Activated CD8-positive, alpha-beta memory T cell treated with anti-CD3 and anti-CD28 coated beads for 48 hours (primary cell): ENCODE measurements around the gene ANKAR.
A peak's percentile ranks its signal among the peaks of the same experiment; 100 is the strongest.
"Not testable (repeated sequence)": the region's sequence is repeated elsewhere in the genome, so short reads cannot be mapped to it uniquely, and the experiment has no call there.

Experiments
- DNase-seq, 3 experiments: peaks; one replicate each; pipeline ENCODE4 v3.0.0-alpha.2; 2020; ENCODE audit warnings: low read depth in 2 of 3, low spot score in 2 of 3

ANKAR gene, protein sequence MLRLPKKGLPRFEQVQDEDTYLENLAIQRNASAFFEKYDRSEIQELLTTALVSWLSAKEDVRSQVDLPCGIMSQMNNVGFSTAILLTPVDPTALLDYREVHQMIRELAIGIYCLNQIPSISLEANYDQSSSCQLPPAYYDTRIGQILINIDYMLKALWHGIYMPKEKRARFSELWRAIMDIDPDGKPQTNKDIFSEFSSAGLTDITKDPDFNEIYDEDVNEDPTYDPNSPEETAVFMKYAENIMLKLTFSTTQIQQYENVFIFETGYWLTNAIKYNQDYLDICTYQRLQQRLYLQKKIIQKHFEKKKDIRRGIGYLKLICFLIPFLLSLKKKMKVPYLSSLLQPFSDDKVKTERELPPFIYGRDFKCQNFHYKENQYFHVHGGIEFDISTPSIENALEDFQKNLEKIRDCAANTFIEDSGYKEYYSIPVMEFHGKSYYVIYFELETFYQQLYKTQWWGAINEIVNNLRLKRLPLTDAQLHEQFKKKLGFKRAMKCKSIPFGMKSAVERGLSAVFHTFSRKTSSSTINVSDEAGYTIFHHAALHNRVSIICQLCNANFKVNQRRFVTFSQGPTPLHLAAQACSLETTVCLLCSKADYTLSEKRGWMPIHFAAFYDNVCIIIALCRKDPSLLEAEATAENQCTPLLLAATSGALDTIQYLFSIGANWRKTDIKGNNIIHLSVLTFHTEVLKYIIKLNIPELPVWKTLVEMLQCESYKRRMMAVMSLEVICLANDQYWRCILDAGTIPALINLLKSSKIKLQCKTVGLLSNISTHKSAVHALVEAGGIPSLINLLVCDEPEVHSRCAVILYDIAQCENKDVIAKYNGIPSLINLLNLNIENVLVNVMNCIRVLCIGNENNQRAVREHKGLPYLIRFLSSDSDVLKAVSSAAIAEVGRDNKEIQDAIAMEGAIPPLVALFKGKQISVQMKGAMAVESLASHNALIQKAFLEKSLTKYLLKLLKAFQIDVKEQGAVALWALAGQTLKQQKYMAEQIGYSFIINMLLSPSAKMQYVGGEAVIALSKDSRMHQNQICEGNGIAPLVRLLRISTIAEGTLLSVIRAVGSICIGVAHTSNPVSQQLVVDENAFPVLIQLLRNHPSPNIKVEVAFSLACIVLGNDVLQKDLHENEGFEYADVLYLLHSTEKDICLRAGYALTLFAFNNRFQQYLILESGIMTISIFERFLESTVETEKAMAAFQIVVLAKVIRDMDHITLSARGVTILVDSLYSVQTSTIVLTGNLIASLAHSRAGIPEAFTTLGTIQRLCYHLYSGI (N-terminal part only)

DNA sequence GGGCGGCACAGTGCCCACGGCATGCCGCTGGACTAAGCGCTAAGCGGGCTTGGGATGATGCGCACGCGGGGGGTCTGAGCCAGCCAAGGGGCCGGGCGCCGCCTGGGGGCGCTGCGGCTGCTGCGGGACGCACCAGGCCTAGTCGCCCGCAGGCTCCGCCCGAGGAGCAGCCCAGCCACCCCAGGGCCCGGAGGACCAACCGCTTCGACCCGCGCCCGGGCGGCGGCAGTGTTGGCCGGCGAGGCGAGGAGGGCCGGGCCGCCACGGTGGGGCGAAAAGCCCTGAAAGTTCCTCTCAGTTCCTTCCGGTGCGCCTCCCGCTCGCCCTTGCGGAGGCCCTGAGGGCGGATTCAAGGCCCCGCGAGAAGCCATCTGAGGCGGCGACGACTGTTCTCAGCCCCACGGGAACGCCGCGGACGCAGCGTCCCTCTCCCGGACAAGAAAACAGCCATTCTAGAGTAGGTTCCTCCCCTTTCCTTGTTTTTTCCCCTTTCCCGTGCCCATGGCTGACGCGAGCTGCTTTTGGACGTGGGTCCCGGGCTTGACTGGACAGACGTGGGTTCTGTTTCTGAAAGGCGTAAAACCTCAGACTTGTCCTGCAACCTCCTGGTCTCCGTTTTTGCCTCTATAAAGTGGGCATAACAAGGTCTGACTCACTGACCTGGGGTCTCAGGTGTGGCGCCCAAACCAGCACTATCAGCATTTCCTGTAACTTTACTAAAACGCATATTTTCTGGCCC lies at the start of gene ANKAR:
ANKAR (plus strand) TSS at position 297 of the 739 bp plus-strand sequence. CDS start 1,821 bp downstream, outside the sequence.
- peak; percentile 65 to 69 (median 69) for DNase-seq

DNA sequence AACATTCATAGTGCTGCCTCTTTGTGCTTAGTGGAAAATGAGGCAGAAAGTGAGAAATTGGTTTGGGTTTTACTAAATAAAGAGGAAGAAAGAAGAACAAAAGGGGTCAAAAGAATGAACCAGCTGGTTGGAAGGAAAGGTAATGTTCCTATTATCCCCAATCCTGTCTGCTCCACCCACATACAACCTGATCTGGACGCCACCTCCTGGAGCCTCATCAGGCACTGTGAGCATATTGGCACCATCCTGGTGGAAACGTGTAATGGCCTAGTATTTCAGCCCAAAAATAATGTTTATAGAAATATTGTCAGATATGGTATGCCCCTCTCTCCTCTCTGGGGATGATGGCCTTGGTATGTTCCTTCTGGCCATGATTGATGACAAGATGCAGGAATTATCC lies 48.8 kb upstream of the ANKAR start:
- no peak for DNase-seq

DNA sequence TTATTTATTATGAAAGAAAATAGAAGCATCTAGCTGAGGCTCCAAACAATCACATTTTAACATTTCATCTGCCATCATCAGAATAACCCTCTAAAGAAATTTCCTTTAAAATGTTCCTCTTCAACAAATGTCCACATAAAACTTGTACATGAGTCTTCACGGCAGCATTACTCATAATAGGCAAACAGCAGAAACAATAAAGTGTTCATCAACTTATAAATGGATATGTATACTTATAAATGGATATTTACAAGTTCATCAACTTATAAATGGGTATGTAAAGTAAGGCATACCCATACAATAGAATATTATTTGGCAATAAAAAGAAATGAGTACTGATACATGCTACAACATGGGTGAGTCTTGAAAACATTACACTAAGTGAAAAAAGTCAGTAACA lies 46.7 kb upstream of the ANKAR start:
- no peak for DNase-seq

DNA sequence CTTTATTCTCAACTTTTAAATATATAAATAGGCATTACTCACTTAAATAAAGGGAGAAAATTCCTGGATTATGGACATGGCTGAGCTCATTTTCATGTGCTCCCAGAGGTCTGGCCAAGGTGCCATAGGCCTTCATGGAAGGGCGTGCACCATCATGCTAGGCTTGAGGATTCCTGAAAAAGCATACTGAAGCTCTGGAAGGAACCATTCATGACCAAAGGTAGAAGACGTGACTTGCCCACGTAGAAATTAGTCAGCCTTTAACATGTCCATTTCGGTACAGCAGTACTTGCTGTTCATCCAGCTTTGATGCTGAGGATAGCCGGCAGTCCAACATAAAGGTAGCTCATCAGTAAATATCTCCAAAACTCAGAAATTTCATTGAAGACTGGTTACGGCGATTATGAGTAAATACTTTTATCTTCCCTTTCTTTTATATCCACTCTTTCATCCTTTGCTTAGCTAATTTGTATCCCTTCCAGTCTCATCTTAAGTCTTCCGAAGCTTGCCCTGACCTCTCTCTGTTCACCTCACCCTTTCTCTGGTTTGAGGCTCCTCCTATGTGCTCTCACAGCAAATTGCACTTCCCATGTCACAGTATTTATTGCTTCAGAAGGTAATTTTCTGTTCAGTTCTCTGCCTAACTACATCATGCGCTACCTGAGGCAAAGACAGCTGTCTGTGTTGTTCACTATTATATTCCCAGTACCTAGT lies 45.5 kb upstream of the ANKAR start:
- DNase-seq: no peak

DNA sequence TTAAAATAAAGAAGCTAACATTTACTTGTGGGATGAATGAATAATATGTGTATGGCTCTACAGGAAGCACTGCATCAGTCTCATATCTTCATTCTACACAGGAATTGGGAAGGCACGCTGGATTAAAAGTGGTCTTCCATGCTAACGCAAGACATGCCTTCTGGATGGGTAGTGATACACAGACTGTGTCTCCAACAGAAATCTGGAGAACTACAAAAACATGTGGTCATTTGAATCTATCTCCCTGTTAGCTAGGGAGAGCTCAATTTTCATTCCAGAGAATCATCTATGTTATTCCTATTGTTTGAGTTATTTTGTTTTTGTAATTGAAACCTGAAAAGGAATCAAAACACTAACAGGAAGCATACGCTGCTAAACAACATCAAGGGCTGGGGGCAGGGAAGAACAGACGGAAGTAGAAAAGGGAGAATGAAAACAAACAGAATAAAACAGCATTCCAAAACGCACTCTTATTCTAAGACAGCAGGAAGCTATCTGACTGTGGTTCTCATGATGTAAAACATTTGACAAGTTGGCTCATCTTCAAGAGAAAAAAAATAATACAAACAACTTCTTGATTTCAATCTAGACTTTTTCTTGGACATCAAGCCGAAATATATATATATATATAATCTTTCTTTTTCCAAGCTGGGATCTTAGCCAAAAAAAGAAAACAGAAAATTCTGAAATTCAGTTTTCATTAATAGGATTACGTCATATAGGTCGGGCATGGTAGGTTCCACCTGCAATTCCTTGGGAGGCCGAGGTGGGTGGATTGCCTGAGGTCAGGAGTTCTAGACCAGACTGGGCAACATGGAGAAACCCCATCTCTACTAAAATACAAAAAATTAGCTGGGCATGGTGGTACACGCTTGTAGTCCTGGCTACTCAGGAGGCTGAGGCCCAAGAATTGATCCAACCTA lies 44.7 kb upstream of the ANKAR start:
- no peak for DNase-seq

DNA sequence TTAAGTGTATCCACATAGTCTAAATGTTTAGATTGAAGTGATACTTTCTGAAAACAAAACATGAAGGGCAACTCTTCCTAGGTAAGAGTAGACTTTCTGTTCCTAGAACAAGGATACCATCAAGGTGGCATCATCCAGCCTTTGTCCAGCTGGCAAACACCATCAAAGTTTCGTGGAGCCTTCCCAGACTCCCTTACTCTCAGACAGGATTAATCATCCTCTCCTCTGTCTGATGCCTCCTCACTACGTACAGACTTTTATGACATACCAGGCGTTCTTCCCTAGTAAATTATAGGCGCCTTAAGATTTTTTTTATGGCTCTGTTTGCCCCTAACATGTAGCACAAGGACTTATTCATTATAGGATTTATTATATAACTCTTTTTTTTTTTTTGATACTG lies 42.6 kb upstream of the ANKAR start:
- no peak for DNase-seq

DNA sequence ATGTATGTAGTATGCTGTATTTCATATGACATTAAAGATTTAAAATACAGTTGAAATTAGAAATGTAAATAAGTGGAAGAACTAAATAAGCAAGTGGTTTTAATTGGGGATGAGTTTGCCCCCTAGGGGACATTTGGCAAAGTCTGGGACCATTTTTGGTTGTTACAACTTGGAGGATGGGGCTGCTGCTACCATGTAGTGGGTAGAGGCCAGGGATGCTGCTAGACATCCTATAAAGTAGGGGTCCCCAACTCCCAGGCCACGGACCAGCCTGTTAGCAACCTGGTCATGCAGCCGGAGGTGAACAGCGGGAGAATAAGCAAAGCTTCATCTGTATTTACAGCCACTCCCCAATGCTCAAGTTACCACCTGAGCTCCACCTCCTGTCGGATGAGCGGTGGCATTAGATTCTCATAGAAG lies 41.1 kb upstream of the ANKAR start:
- no peak for DNase-seq

DNA sequence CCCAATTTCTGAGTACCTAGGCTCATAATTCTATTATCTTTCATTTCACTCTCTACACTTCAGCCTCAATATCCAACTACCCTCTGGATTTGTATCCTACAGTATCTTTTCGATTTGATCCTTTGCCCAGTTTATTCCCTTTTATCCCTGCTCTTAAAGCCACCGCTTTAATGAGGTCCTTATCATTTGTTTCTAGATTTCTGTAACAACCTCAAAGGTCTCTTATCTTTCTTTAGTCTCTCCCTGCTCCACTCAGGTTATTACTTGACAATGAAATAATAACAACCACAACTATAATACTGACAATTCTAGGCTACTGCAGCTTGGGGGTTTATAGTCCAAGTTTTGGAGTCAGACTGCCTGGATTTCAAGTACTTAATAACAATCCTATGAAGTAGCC lies 39.1 kb upstream of the ANKAR start:
- no peak for DNase-seq

DNA sequence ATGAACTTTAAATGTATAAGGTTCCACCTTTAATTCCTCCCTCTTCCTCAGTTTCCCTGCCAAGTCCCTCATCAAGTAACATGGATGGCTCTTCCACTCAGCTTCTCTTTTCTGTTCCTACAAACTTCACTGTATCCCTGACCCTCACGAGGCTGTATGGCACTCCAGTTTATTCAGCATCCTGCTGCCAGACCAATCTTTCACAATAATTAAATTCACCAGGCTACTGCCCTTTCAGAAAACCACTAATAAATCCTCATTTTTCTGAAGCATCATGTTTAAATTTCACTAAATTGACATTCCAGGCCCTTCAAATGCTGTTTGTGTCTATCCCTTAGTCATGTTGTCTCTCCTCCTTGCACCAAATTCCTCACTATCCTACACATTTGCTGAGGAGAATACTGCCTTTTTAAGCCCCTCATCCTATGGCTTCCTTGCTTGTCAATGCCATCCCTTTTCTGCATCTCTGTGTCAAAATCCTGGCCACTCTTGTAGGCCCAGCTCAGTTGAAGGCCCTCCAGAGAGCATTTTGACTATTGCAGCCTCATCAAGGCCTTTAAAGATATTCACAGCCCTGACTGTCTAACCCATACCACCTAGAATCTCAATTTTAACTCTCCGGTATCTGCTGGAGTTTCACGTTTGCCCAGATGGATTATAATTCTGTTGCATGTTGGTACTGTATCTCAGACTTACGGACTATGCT lies 36.0 kb upstream of the ANKAR start:
- no peak for DNase-seq

DNA sequence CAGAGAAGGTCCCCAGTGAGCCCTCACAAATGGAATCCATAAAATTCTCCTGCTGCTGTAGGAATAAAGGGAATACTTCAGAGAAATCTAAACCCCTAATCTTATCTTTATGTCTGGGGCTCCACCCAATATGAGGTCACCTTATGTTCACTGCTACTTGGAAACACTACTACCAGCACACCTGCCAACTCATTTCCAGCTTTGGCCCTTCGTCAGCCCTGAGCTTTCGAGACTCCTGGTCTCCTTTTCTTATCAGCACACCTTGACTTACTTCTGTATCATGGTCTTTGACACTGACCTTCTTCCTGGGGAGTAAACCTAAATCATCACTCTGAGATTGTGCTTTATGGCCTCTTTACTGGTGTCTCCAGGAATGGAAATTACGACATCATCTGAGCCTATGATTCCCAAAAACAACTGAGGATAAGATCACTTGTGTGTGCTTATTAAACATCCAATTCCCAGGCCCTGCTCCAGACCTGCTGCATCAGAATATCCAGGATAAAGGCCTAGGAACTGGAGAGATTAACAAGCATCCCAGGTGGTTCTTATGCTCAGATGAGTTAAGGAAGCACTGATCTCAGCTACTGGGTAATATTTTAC lies 35.4 kb upstream of the ANKAR start:
- no peak for DNase-seq

DNA sequence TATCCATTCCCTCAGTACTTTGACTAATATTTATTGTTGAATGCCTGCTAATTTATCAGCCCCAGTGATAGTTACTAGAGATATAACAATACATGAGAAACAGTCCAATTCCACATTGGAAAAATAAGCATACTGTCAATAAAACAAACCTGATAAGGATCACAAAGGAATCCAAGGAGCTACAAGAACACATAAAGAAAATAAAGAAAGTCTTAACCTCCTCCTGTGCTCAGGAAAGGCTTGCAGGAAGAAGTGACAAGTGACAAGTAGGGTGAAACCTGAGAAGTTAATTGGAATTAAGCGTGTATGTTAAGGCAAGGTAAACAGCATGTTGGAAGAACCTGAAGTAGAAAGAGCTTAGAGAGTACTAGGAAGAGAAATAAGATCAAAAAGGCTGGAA lies 33.5 kb upstream of the ANKAR start:
- no peak for DNase-seq

DNA sequence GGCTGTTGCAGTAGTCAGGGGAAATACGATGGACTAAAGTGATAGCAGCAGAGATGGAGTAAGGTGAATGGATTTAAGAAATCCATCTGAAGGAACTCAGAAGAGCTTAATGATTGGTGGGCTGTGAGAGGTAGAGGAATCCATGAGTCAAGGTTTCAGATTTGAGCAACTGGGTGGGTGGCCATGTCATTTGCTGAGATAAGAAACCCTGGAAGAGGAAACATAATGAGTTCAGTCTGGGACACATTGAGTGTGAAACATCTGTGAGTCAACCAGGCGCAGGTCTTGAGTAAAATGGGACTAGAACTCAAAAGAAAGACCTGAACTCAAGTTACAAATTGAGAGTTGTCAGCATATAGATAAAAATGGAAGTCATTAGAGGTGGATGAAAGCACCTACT lies 32.9 kb upstream of the ANKAR start:
- no peak for DNase-seq

DNA sequence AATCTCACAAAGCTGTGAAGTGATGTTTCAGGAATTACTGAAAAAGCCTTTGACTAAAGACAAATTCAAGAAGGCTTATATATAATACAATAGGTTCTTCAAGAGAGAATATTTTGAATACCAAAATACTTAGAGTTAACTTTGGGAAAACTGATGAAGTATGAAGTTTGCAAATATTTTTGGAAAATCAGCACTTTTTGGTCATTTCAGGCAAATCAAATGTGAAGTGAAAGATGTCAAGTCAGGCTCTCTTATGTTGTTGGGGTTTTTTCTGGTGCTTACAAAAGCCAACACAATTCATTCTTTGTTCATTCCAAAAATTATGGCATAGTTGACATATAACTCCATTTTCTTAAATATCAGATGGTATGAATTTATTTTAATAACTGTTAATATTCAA lies 27.9 kb upstream of the ANKAR start:
- DNase-seq: no peak

DNA sequence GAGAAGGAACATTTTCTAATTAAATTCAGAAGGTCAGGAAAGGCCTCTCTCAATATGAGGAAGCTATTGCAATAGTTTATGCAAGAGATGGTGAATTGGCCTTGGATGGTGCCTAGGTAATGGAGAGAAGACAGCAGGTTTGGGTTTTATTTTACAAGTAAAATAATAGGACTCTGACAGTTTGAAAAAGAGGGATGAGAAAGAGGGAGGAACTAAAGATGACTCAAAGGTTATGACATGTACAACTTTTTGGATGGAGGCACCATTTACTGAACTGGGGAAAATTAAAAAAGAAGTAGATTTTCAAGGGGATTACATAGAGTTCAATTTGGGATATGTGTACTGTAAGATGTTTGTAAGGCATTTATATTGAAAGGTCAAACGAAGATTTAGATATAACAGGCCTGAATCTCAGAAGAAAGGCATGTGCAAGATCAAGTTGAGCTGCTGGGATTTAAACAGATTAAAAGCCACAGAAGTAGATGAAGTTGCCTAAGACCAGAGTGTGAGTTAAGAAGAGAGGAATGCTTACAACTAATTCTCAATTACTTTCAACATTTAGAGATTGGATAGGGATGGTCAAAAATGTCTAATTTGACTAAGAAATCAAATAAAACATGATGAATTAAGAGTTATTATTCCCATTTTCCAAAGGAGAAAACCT lies 25.5 kb upstream of the ANKAR start:
- no peak for DNase-seq

DNA sequence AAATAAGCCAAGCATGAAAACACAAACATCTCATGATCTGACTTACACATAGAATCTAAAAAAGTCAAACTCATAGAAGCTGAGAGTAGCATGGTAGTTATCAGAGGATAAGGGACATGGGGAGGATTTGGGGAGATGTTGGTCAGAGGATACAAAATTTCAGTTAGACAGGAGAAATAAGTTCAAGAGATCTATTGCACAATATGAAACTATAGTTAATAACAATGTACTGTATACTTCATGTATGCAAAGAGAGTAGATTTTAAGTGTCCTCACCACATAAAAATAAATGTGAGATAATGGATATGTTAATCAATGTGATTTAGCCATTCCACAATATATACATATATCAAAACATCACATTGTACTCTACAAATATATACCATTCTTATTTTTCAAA lies 23.2 kb upstream of the ANKAR start:
- DNase-seq: no peak

DNA sequence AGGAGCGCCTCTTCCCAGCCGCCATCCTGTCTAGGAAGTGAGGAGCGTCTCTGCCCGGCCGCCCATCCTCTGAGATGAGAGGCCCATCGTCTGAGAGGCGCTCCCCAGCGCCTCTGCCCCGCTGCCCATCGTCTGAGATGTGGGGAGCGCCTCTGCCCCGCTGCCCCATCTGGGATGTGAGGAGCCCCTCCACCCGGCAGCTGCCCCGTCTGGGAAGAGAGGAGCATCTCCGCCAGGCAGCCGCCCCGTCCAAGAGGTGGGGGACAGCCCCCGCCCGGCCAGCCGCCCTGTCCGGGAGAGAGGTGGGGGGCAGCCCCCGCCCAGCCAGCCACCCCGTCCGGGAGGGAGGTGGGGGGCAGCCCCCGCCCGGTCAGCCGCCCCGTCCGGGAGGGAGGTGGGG lies 21.0 kb upstream of the ANKAR start:
- not testable (repeated sequence) for DNase-seq

DNA sequence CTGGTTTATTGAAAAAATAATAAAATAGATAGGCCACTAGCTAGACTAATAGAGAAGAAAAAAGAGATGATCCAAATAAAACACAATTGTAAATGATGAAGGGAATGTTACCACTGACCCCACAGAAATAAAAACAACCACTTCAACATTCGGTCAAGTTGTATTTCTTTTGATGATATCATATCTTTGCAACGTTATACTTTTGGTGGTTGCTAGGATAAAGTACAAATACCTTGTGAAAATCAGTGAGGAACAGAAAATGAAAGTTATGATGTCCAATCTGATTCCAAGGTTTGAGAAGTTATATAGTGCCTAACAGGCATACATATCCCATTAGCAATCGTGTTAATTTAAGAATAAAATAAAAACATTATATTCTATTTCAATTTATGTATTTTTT lies 19.8 kb upstream of the ANKAR start:
- DNase-seq: no peak

DNA sequence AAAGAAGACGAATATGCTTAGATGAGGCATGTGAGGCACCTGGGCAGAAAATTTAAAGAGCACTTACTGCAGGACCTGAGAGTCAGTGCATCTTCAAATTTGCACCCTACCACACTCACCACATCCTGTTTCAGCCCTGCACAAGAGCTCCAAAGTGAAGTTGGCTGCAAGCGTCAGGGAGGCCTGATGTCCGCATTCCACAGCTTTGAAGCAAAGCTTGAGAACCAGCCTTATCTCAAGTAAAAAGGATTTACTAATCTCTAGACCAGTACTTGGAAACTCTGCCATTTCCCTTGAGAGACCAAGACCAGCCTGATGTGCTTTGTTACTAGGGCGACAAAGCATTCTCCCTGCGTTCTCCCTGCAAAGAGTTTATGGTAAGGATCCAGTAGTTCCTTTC lies 16.6 kb upstream of the ANKAR start:
- DNase-seq: no peak
